Measurements from ENCODE around the gene OCA2. TPM values are rescaled to one million over a fixed set of nuclear protein-coding genes. Genes with fewer than 3 reads are reported as not detected.

The OCA2 gene
- total and polyA plus RNA-seq, 2 of the 8 experiments (the other 6 are each of a cell fraction or from before 2014, with no cell fraction given): 0.20 TPM

GRCh38 chr15:27873039-27873438, 226.1 kb downstream of the OCA2 start:
- H2BK15ac ChIP-seq (ENCODE audit: low read length): no peak overlapping the region
- H3K18ac ChIP-seq (ENCODE audit: extremely low read depth, low read length): no peak overlapping the region
- POLR2A ChIA-PET (ENCODE audit: partially characterized antibody): no interaction called here
- no peak overlapping the region for H3K9ac ChIP-seq (replicated peaks in 1 of 4; ENCODE audit: extremely low read depth in 1 of 4, low read depth in 3 of 4, low read length in 3 of 4)
- no peak for DNase-seq (ENCODE audit: low read depth in 1 of 2, low spot score in 2 of 2)
- H3K9me3 ChIP-seq (ENCODE audit: insufficient read depth in 2 of 2, low read depth in 1 of 2, low read length in 1 of 2): no peaks in the 10 kb centered on the region
- H4K91ac ChIP-seq (replicated peaks; ENCODE audit: insufficient read length, low read length): no peak overlapping the region
- no peaks in the 10 kb centered on the region for H3K36me3 ChIP-seq (ENCODE audit: control insufficient read depth in 2 of 4, insufficient read depth in 4 of 4, low read length in 3 of 4)
- no peak overlapping the region for H3K56ac ChIP-seq (replicated peaks; ENCODE audit: insufficient read length, low read depth, low read length)
- no peaks in the 10 kb centered on the region; the same call in 1 of the 2 replicates for H3K79me1 ChIP-seq (ENCODE audit: low read depth, low read length)
- CTCF ChIA-PET (ENCODE audit: partially characterized antibody): no interaction called here
- FAIRE-seq: no peak
- H3K27me3 ChIP-seq (replicated peaks in 1 of 4; ENCODE audit: control insufficient read depth in 3 of 4, extremely low read depth in 1 of 4, insufficient read depth in 3 of 4, low read length in 3 of 4): no peaks in the 10 kb centered on the region
- no peak overlapping the region for H2AK5ac ChIP-seq (ENCODE audit: low read depth, low read length)
- no peak overlapping the region for H3K23ac ChIP-seq (ENCODE audit: insufficient read length)
- H3K27ac ChIP-seq (ENCODE audit: low read depth, low read length): no peak overlapping the region
- no peak for TF ChIP-seq HDAC6 (IDR thresholded peaks at IDR 0.05; ENCODE audit: low read depth, low read length)
- peak in 2 of 3 experiments; percentile 2 to 24; a peak in 2 of 4 replicates for TF ChIP-seq CTCF (IDR thresholded peaks at IDR 0.05; ENCODE audit: control extremely low read depth in 1 of 3, insufficient read depth in 1 of 3, low read depth in 1 of 3, low read length in 3 of 3)
- no peak for TF ChIP-seq YY1 (IDR thresholded peaks at IDR 0.05; ENCODE audit: low read depth, low read length)
- no peak for TF ChIP-seq CHD1 (IDR thresholded peaks at IDR 0.05; ENCODE audit: low read depth, low read length)
- peak; percentile 24 to 49; a peak in 3 of 4 replicates for TF ChIP-seq RAD21 (IDR thresholded peaks at IDR 0.05 in 1 of 2, conservative IDR thresholded peaks at IDR 0.05 in 1 of 2; ENCODE audit: low read depth in 2 of 2, low read length in 2 of 2)
- TF ChIP-seq SIRT6 (IDR thresholded peaks at IDR 0.05; ENCODE audit: low read length): no peak
- no peak for TF ChIP-seq CBX5 (IDR thresholded peaks at IDR 0.05; ENCODE audit: low read depth, low read length)
- H2AFZ ChIP-seq (ENCODE audit: low read length): no peak overlapping the region
- H3K79me2 ChIP-seq (ENCODE audit: control insufficient read depth in 1 of 2, insufficient read depth in 2 of 2, low read length in 2 of 2): no peaks in the 10 kb centered on the region
- no peak overlapping the region for H2BK12ac ChIP-seq (ENCODE audit: low read depth, low read length)
- no peak overlapping the region for H3K4me2 ChIP-seq (ENCODE audit: insufficient read depth in 1 of 2, low read depth in 2 of 2, low read length in 2 of 2)
- no peak overlapping the region for H3K4ac ChIP-seq (replicated peaks; ENCODE audit: insufficient read length, low read depth, low read length)
- H4K5ac ChIP-seq (ENCODE audit: insufficient read length, low read depth, low read length): no peak overlapping the region
- H4K20me1 ChIP-seq (replicated peaks in 1 of 2; ENCODE audit: control insufficient read depth in 1 of 2, insufficient read depth in 2 of 2, low read length in 2 of 2): no peaks in the 10 kb centered on the region
- H2BK120ac ChIP-seq (replicated peaks; ENCODE audit: low read depth, low read length): no peak overlapping the region
- H4K8ac ChIP-seq (ENCODE audit: extremely low read depth, insufficient read depth, low read length): no peak overlapping the region
- H2BK20ac ChIP-seq (ENCODE audit: low read length): no peak overlapping the region
- H3K4me3 ChIP-seq (ENCODE audit: extremely low read depth in 1 of 4, insufficient read depth in 2 of 4, low read depth in 3 of 4, low read length in 4 of 4): no peak overlapping the region
- H2BK5ac ChIP-seq (ENCODE audit: low read depth, low read length): no peak overlapping the region
- WGBS, 2 experiments (ENCODE audit: extremely low coverage in 1 of 2, insufficient coverage in 1 of 2, insufficient read length in 1 of 2, insufficient replicate concordance in 2 of 2, low coverage in 1 of 2, low lambda C conversion rate in 2 of 2, missing lambda C conversion rate in 1 of 2): 93% methylated on average over 7 of the region's 7 CpGs; no CpG with 5 or more reads in 1 of the 2 experiments
- H3K23me2 ChIP-seq (ENCODE audit: low read depth, low read length): no peaks in the 10 kb centered on the region
- no peaks in the 10 kb centered on the region; a peak in 1 of 7 replicates for H3K4me1 ChIP-seq (replicated peaks in 1 of 4; ENCODE audit: control insufficient read depth in 3 of 4, insufficient read depth in 4 of 4, low read length in 3 of 4)
- no peak overlapping the region for H3K14ac ChIP-seq (ENCODE audit: insufficient read length)

All from H1 (cell line).